K562 (cell line): ENCODE data around the gene PRPSAP1. TPM values are rescaled to one million over a fixed set of nuclear protein-coding genes. Genes with fewer than 3 reads are reported as not detected.

Experiments used
- ATF7 ChIP-seq: fragments of 450-650 bp; IDR thresholded peaks from 2 replicates; pipeline ENCODE4 v1.7.1; 2014; ENCODE audit warnings: mild to moderate bottlenecking, moderate library complexity
- CC2D1A ChIP-seq: fragments of 450-650 bp; IDR thresholded peaks from 2 replicates; pipeline ENCODE4 v1.6.1; 2017; ENCODE audit warnings: mild to moderate bottlenecking
- CTBP1 ChIP-seq: fragments of 450-650 bp; IDR thresholded peaks from 2 replicates; pipeline ENCODE4 v1.6.1; 2016; ENCODE audit warnings: borderline replicate concordance
- EGR1 ChIP-seq: fragments of 450-650 bp; conservative IDR thresholded peaks from 2 replicates; pipeline ENCODE4 v1.6.1; 2017; ENCODE audit warnings: mild to moderate bottlenecking
- ERF ChIP-seq: fragments of 450-650 bp; formaldehyde crosslinking; IDR thresholded peaks from 2 replicates; pipeline ENCODE4 v1.4.0; 2020; ENCODE audit warnings: mild to moderate bottlenecking, mixed read lengths
- ESRRA ChIP-seq: fragments of 450-650 bp; IDR thresholded peaks from 2 replicates; pipeline ENCODE4 v1.6.1; 2014; ENCODE audit warnings: low read depth, mild to moderate bottlenecking, moderate library complexity, borderline replicate concordance
- HCFC1 ChIP-seq: IDR thresholded peaks from 2 replicates; pipeline ENCODE4 v1.6.1; 2012; ENCODE audit warnings: low read depth, low read length, improper control_type of control experiment
- KLF13 ChIP-seq: fragments of 450-650 bp; IDR thresholded peaks from 2 replicates; pipeline ENCODE4 v1.6.1; 2016; ENCODE audit warnings: missing genetic modification characterization, low read depth, mild to moderate bottlenecking, missing compliant biosample characterization, moderate library complexity, borderline replicate concordance
- KLF16 ChIP-seq: IDR thresholded peaks from 2 replicates; pipeline ENCODE4 v1.6.1; 2016; ENCODE audit warnings: antibody characterized with exemption
- L3MBTL2 ChIP-seq: fragments of 450-650 bp; IDR thresholded peaks from 2 replicates; pipeline ENCODE4 v1.6.1; 2016; ENCODE audit warnings: mild to moderate bottlenecking, moderate library complexity
- MED1 ChIP-seq: sonication (generic); formaldehyde crosslinking; IDR thresholded peaks from 2 replicates; pipeline ENCODE4 v1.8.1; 2023; ENCODE audit warnings: missing genetic modification reagents, borderline replicate concordance
- MEF2D ChIP-seq: conservative IDR thresholded peaks from 2 replicates; pipeline ENCODE4 v1.6.1; 2016; ENCODE audit warnings: low read depth, missing genetic modification characterization, missing compliant biosample characterization
- NFE2L1 ChIP-seq: fragments of 450-650 bp; IDR thresholded peaks from 2 replicates; pipeline ENCODE4 v1.6.1; 2016; ENCODE audit warnings: missing genetic modification characterization, low read depth, mild to moderate bottlenecking, missing compliant biosample characterization, moderate library complexity, borderline replicate concordance
- PCBP2 ChIP-seq: fragments of 200-400 bp; formaldehyde crosslinking; IDR thresholded peaks from 2 replicates; pipeline ENCODE4 v1.6.1; 2018; ENCODE audit warnings: low read length, low read depth, mild to moderate bottlenecking, moderate library complexity; ENCODE audit not compliant: poor library complexity, severe bottlenecking
- RBM14 ChIP-seq: fragments of 200-400 bp; formaldehyde crosslinking; IDR thresholded peaks from 2 replicates; pipeline ENCODE4 v1.6.1; 2018; ENCODE audit warnings: low read depth, mild to moderate bottlenecking, low read length, moderate library complexity, borderline replicate concordance; ENCODE audit not compliant: insufficient read depth
- TAF15 ChIP-seq: fragments of 200-400 bp; formaldehyde crosslinking; IDR thresholded peaks from 2 replicates; pipeline ENCODE4 v1.6.1; 2017; ENCODE audit warnings: mild to moderate bottlenecking, low read depth, low read length, moderate library complexity
- TEAD1 ChIP-seq, 2 experiments: fragments of 450-650 bp in 1 of 2; sonication (generic) in 1 of 2; formaldehyde crosslinking; IDR thresholded peaks; 2 replicates each; pipeline versions ENCODE4 v1.4.0 to v1.8.0; 2020 to 2022; ENCODE audit warnings: mild to moderate bottlenecking in 2 of 2, missing genetic modification reagents in 1 of 2
- YY1 ChIP-seq, 3 experiments: IDR thresholded peaks; 2 replicates each; pipeline ENCODE4 v1.6.1; 2011; ENCODE audit warnings: low read length in 2 of 3, mild to moderate bottlenecking in 2 of 3, moderate library complexity in 2 of 3, borderline replicate concordance in 1 of 3, control low read depth in 1 of 3, low read depth in 1 of 3; ENCODE audit not compliant: insufficient read depth in 3 of 3, insufficient replicate concordance in 2 of 3, control insufficient read depth in 1 of 3, insufficient read length in 1 of 3; ENCODE audit errors: extremely low read depth in 1 of 3
- ZBTB7A ChIP-seq: IDR thresholded peaks from 2 replicates; pipeline ENCODE4 v1.6.1; 2011; ENCODE audit warnings: low read depth, mild to moderate bottlenecking, low read length, moderate library complexity, borderline replicate concordance; ENCODE audit not compliant: control insufficient read depth
- ZEB2 ChIP-seq: fragments of 450-650 bp; IDR thresholded peaks from 2 replicates; pipeline ENCODE4 v1.6.1; 2016
- ZFP91 ChIP-seq: sonication (generic); formaldehyde crosslinking; IDR thresholded peaks from 2 replicates; pipeline ENCODE4 v1.8.0; 2022; ENCODE audit warnings: mild to moderate bottlenecking, missing genetic modification reagents
- ZNF175 ChIP-seq: fragments of 200-800 bp; sonication (Bioruptor generic); IDR thresholded peaks from 2 replicates; pipeline ENCODE4 v1.6.1; 2016; ENCODE audit warnings: low read depth, mild to moderate bottlenecking, missing genetic modification characterization, missing compliant biosample characterization
- ZNF740 ChIP-seq, 3 experiments: fragments of 200-800 bp in 1 of 3; sonication (Bioruptor generic) in 1 of 3; sonication (generic) in 1 of 3; formaldehyde crosslinking in 1 of 3; IDR thresholded peaks; 2 replicates each; pipeline versions ENCODE4 v1.6.1 to v1.8.0; 2016 to 2022; ENCODE audit warnings: mild to moderate bottlenecking in 2 of 3, missing compliant biosample characterization in 2 of 3, missing genetic modification characterization in 2 of 3, missing genetic modification reagents in 1 of 3
- ZNF77 ChIP-seq: fragments of 250-450 bp; sonication (Bioruptor Pico); IDR thresholded peaks from 2 replicates; pipeline ENCODE4 v1.5.0; 2020
- polyA plus RNA-seq, 8 experiments: library from polyadenylated mRNA; depleted of rRNA in 4 of 8; stranded (reverse) in 5 of 8; unstranded in 3 of 8; fragments of >200 nt; fragmentation: Nextera tagmentation in 2 of 8; fragmentation: Illumina TruSeq in 1 of 8; extraction: Ambion mirVana in 2 of 8; extraction: Trizol in 1 of 8; gene quantifications; 2 replicates each; pipeline versions ENCODE4 v1.2.1 to v1.2.3, GENCODE V29; 2011 to 2014; ENCODE audit warnings: inconsistent platforms in 1 of 8, missing spikeins in 1 of 8
- total RNA-seq, 7 experiments: library from RNA; depleted of rRNA in 6 of 7; stranded (reverse); fragments of >200 nt in 6 of 7; fragmentation: Illumina TruSeq in 2 of 7; extraction: Trizol in 2 of 7; gene quantifications; 2 replicates each; pipeline versions ENCODE4 v1.2.1 to v1.2.3, GENCODE V29; 2011 to 2021; ENCODE audit warnings: low replicate concordance in 1 of 7

The PRPSAP1 gene
- total and polyA plus RNA-seq, 9 of the 15 experiments (the other 6 are each of a cell fraction or from before 2014, with no cell fraction given) = 21.9 to 77.1 (median 40.8) TPM

GRCh38 chr17:76278952-76279741, 74.6 kb downstream of the PRPSAP1 start (continued):
- TF ChIP-seq ZNF740 (CRISPR knock-in tag; IDR thresholded peaks at IDR 0.05) (0 out of 2 replicates have a peak, but pooled peaks have one; percentile 21), ZNF740 (tag; IDR thresholded peaks at IDR 0.05) (no peak), KLF13 (tag) (no peak), HCFC1 (0 out of 2 replicates have a peak, but pooled peaks have one; percentile 32), ZEB2 (no peak), TEAD1 (CRISPR knock-in tag; IDR thresholded peaks at IDR 0.05) (peak; percentile 62 to 95; a peak in 3 of 4 replicates), NFE2L1 (no peak), TAF15 (0 out of 2 replicates have a peak, but pooled peaks have one; percentile 52), ERF (CRISPR knock-in tag) (0 out of 2 replicates have a peak, but pooled peaks have one; percentile 38), YY1 (IDR thresholded peaks at IDR 0.05; ENCODE audit: borderline replicate concordance in 1 of 3, control insufficient read depth in 1 of 3, extremely low read depth in 1 of 3, insufficient read depth in 3 of 3, insufficient read length in 1 of 3, insufficient replicate concordance in 2 of 3, low read depth in 1 of 3, low read length in 2 of 3) (peak in 1 of 3 experiments; percentile 32), ZFP91 (CRISPR knock-in tag) (no peak), ZNF77 (no peak), ZBTB7A (peak; percentile 46; the same call in 1 of the 2 replicates), CTBP1 (peak; percentile 32; the same call in 1 of the 2 replicates), EGR1 (0 out of 2 replicates have a peak, but pooled peaks have one; percentile 10), RBM14 (peak; percentile 60; the same call in 1 of the 2 replicates), KLF16 (peak; percentile 50; the same call in 1 of the 2 replicates), MED1 (CRISPR knock-in tag) (0 out of 2 replicates have a peak, but pooled peaks have one; percentile 22), ESRRA (peak; percentile 31; the same call in 1 of the 2 replicates), ATF7 (peak; percentile 43; the same call in 1 of the 2 replicates), L3MBTL2 (0 out of 2 replicates have a peak, but pooled peaks have one; percentile 16), CC2D1A (peak; percentile 95), ZNF175 (CRISPR knock-in tag) (no peak), PCBP2 (no peak), MEF2D (tag) (no peak)
